ENCODE measurements around the gene EHD1. TPM values are rescaled to one million over a fixed set of nuclear protein-coding genes. Genes with fewer than 3 reads are reported as not detected.
A peak's percentile ranks its signal among the peaks of the same experiment; 100 is the strongest.
"Not testable (repeated sequence)": the region's sequence is repeated elsewhere in the genome, so short reads cannot be mapped to it uniquely, and the experiment has no call there.

The EHD1 gene
- total and polyA plus RNA-seq, 2 experiments from 2014 or later = 55.2 to 90.2 TPM

GRCh38 chr11:64848214-64848825 is 30.1 kb downstream of the EHD1 start:
- Histone ChIP-seq H3K27me3 (replicated peaks; ENCODE audit: insufficient read depth) (no peaks in the 10 kb centered on the region), H3K9me2 (ENCODE audit: insufficient read depth) (no peaks in the 10 kb centered on the region), H3F3A (ENCODE audit: insufficient read depth) (peaks cover 13% of the 10 kb centered on the region), H2AFZ (no peak overlapping the region), H3K4me3 (no peak overlapping the region), H3K36me3 (ENCODE audit: low read depth) (0 out of 2 replicates have a peak, but pooled peaks cover 1% of the 10 kb centered on the region), H3K9ac (no peak overlapping the region), H3K27ac (no peak overlapping the region), H4K20me1 (ENCODE audit: insufficient read depth) (no peaks in the 10 kb centered on the region), H3K4me2 (ENCODE audit: unreplicated experiment) (no peak overlapping the region), H3K4me1 (ENCODE audit: insufficient read depth) (peaks cover 13% of the 10 kb centered on the region), H3K79me2 (ENCODE audit: insufficient read depth) (peaks cover under 1% of the 10 kb centered on the region; the same call in 1 of the 2 replicates), H3K9me3 (ENCODE audit: low read depth) (no peaks in the 10 kb centered on the region)
- in situ Hi-C loops (cut with MboI) = no loop called here
- no peak for TF ChIP-seq EZH2 (IDR thresholded peaks at IDR 0.05; ENCODE audit: insufficient read depth, poor library complexity, severe bottlenecking)
- no peak for TF ChIP-seq EZH2phosphoT487 (IDR thresholded peaks at IDR 0.05; ENCODE audit: insufficient read depth, low read depth)
- DNase-seq = no peak
- 84 to 98% methylated on average over 6 of the region's 6 CpGs for WGBS, 2 experiments (ENCODE audit: low coverage in 1 of 2, low lambda C conversion rate in 2 of 2, missing lambda C conversion rate in 2 of 2)

- Histone ChIP-seq H4K20me1 (ENCODE audit: insufficient read depth) (no peaks in the 10 kb centered on the region), H3K79me2 (ENCODE audit: insufficient read depth) (no peaks in the 10 kb centered on the region), H3K27me3 (replicated peaks; ENCODE audit: insufficient read depth) (no peaks in the 10 kb centered on the region), H3F3A (ENCODE audit: insufficient read depth) (peaks cover 13% of the 10 kb centered on the region), H3K9me2 (ENCODE audit: insufficient read depth) (no peaks in the 10 kb centered on the region), H3K36me3 (ENCODE audit: low read depth) (no peaks in the 10 kb centered on the region), H3K9me3 (ENCODE audit: low read depth) (no peaks in the 10 kb centered on the region), H3K4me2 (ENCODE audit: unreplicated experiment) (no peak overlapping the region), H3K4me1 (ENCODE audit: insufficient read depth) (peaks cover 13% of the 10 kb centered on the region), H3K4me3 (no peak overlapping the region), H3K27ac (no peak overlapping the region), H2AFZ (peak overlapping the region; percentile 29; the same call in 1 of the 2 replicates), H3K9ac (peak overlapping the region; percentile 25)
- no peak for TF ChIP-seq EZH2phosphoT487 (IDR thresholded peaks at IDR 0.05; ENCODE audit: insufficient read depth, low read depth)
- no peak for TF ChIP-seq EZH2 (IDR thresholded peaks at IDR 0.05; ENCODE audit: insufficient read depth, poor library complexity, severe bottlenecking)
- 12 to 17% methylated on average over 13 of the region's 13 CpGs for WGBS, 2 experiments (ENCODE audit: low coverage in 1 of 2, low lambda C conversion rate in 2 of 2, missing lambda C conversion rate in 2 of 2)
- in situ Hi-C loops (cut with MboI) = no loop called here
- DNase-seq = peak; percentile 91
Measured at GRCh38 chr11:64846998-64847666, 31.3 kb downstream of the EHD1 start.

GRCh38 chr11:64845776-64846129 is 32.7 kb downstream of the EHD1 start:
- 75% methylated on average over 8 of the region's 8 CpGs for WGBS, 2 experiments (ENCODE audit: low coverage in 1 of 2, low lambda C conversion rate in 2 of 2, missing lambda C conversion rate in 2 of 2)
- H4K20me1 ChIP-seq (ENCODE audit: insufficient read depth); in situ Hi-C loops (cut with MboI): not testable (repeated sequence)

GRCh38 chr11:64845129-64845775 is 33.2 kb downstream of the EHD1 start:
- WGBS, 2 experiments (ENCODE audit: low coverage in 1 of 2, low lambda C conversion rate in 2 of 2, missing lambda C conversion rate in 2 of 2) = 18 to 20% methylated on average over 9 of the region's 9 CpGs

More at GRCh38 chr11:64845776-64846129, 32.7 kb downstream of the EHD1 start:
- not testable (repeated sequence) for H2AFZ ChIP-seq; H3K9me3 ChIP-seq (ENCODE audit: low read depth); H3K9ac ChIP-seq; H3K27me3 ChIP-seq (replicated peaks; ENCODE audit: insufficient read depth); H3K36me3 ChIP-seq (ENCODE audit: low read depth); H3K79me2 ChIP-seq (ENCODE audit: insufficient read depth); H3K27ac ChIP-seq; H3K9me2 ChIP-seq (ENCODE audit: insufficient read depth); H3K4me2 ChIP-seq (ENCODE audit: unreplicated experiment); H3K4me1 ChIP-seq (ENCODE audit: insufficient read depth); DNase-seq; H3K4me3 ChIP-seq
- H3F3A ChIP-seq (ENCODE audit: insufficient read depth) = peaks cover 13% of the 10 kb centered on the region

More at GRCh38 chr11:64845129-64845775, 33.2 kb downstream of the EHD1 start:
- Histone ChIP-seq H3K4me1 (ENCODE audit: insufficient read depth) (peaks cover 2% of the 10 kb centered on the region), H3K9ac (no peak overlapping the region), H3K79me2 (ENCODE audit: insufficient read depth) (no peaks in the 10 kb centered on the region), H3K9me3 (ENCODE audit: low read depth) (no peaks in the 10 kb centered on the region), H3K4me2 (ENCODE audit: unreplicated experiment) (no peak overlapping the region), H3K4me3 (no peak overlapping the region), H2AFZ (peak overlapping the region; percentile 70), H3F3A (ENCODE audit: insufficient read depth) (peaks cover 13% of the 10 kb centered on the region), H3K9me2 (ENCODE audit: insufficient read depth) (no peaks in the 10 kb centered on the region), H3K36me3 (ENCODE audit: low read depth) (no peaks in the 10 kb centered on the region), H3K27me3 (replicated peaks; ENCODE audit: insufficient read depth) (no peaks in the 10 kb centered on the region), H4K20me1 (ENCODE audit: insufficient read depth) (no peaks in the 10 kb centered on the region), H3K27ac (no peak overlapping the region)
- TF ChIP-seq EZH2phosphoT487 (IDR thresholded peaks at IDR 0.05; ENCODE audit: insufficient read depth, low read depth) = no peak
- in situ Hi-C loops (cut with MboI) = no loop called here
- DNase-seq = no peak

Measured in GM23248 (cell line).